ENCODE measurements around the gene WDR20.

GRCh38 chr14:102223682-102224081, 84.0 kb downstream of the WDR20 start:
- no peak for TF ChIP-seq EZH2 (IDR thresholded peaks at IDR 0.05; ENCODE audit: insufficient read depth, poor library complexity, severe bottlenecking)
- TF ChIP-seq EZH2phosphoT487 (IDR thresholded peaks at IDR 0.05; ENCODE audit: insufficient read depth, low read depth), result no peak

Data from GM23248 (cell line).